ENCODE data around the gene REM2. TPM values are rescaled to one million over a fixed set of nuclear protein-coding genes. Genes with fewer than 3 reads are reported as not detected.

REM2 gene
- polyA plus RNA-seq, 1 donor (not counting 4 experiments of a cell fraction or from before 2014, with no cell fraction given), result 0.05 TPM

DNA sequence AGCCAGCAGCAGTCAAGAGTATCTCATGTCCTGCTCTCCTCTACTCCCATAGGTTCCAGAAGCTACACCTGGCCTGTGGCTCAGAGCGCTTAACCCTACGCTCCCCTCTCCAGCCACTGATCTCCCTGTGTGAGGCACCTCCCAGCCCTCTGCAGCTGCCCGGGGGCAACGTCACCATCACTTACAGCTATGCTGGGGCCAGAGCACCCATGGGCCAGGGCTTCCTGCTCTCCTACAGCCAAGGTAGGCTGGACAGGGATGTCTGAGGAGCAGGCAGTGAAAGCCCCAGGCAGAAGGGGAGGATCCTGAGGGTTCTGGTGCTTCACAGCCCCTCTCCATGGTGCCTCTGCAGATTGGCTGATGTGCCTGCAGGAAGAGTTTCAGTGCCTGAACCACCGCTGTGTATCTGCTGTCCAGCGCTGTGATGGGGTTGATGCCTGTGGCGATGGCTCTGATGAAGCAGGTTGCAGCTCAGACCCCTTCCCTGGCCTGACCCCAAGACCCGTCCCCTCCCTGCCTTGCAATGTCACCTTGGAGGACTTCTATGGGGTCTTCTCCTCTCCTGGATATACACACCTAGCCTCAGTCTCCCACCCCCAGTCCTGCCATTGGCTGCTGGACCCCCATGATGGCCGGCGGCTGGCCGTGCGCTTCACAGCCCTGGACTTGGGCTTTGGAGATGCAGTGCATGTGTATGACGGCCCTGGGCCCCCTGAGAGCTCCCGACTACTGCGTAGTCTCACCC, 7.8 kb upstream of the REM2 start:
- Histone ChIP-seq H3K4me2 (ENCODE audit: control insufficient read depth, extremely low read depth, insufficient read depth, low read depth, low read length) (no peak overlapping the region), H3K27me3 (ENCODE audit: control insufficient read depth, extremely low read depth, insufficient read depth, low read length) (no peaks in the 10 kb centered on the region), H3K27ac (ENCODE audit: control insufficient read depth, insufficient read depth, low read length) (no peak overlapping the region), H3K4me1 (ENCODE audit: control insufficient read depth, extremely low read depth, insufficient read depth, low read length) (peaks cover 20% of the 10 kb centered on the region), H3K4me3 (ENCODE audit: control insufficient read depth in 2 of 3, extremely low read depth in 1 of 3, insufficient read depth in 2 of 3, low read depth in 1 of 3, low read length in 3 of 3) (no peak overlapping the region), H3K36me3 (ENCODE audit: control insufficient read depth in 2 of 2, extremely low read depth in 1 of 2, insufficient read depth in 2 of 2, low read length in 2 of 2) (peaks cover 42 to 47% of the 10 kb centered on the region in 2 experiments), H3K79me2 (ENCODE audit: control insufficient read depth, insufficient read depth, low read length) (peaks cover 25% of the 10 kb centered on the region), H4K20me1 (ENCODE audit: control insufficient read depth, extremely low read depth, insufficient read depth, low read length) (no peaks in the 10 kb centered on the region), H3K9ac (ENCODE audit: control insufficient read depth, extremely low read depth, insufficient read depth, low read length) (no peak overlapping the region), H3K9me3 (ENCODE audit: control insufficient read depth, low read depth, low read length) (no peaks in the 10 kb centered on the region), H3K9me1 (ENCODE audit: control insufficient read depth, extremely low read depth, insufficient read depth, low read length) (no peaks in the 10 kb centered on the region), H2AFZ (ENCODE audit: control insufficient read depth, low read length) (no peak overlapping the region)
- TF ChIP-seq EZH2 (IDR thresholded peaks at IDR 0.05; ENCODE audit: low read length), result no peak
- TF ChIP-seq, protein P1, sequence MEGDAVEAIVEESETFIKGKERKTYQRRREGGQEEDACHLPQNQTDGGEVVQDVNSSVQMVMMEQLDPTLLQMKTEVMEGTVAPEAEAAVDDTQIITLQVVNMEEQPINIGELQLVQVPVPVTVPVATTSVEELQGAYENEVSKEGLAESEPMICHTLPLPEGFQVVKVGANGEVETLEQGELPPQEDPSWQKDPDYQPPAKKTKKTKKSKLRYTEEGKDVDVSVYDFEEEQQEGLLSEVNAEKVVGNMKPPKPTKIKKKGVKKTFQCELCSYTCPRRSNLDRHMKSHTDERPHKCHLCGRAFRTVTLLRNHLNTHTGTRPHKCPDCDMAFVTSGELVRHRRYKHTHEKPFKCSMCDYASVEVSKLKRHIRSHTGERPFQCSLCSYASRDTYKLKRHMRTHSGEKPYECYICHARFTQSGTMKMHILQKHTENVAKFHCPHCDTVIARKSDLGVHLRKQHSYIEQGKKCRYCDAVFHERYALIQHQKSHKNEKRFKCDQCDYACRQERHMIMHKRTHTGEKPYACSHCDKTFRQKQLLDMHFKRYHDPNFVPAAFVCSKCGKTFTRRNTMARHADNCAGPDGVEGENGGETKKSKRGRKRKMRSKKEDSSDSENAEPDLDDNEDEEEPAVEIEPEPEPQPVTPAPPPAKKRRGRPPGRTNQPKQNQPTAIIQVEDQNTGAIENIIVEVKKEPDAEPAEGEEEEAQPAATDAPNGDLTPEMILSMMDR (optimal IDR thresholded peaks at IDR 0.05 in 1 of 3, IDR thresholded peaks at IDR 0.05 in 1 of 3, conservative IDR thresholded peaks at IDR 0.05 in 1 of 3; ENCODE audit: extremely low read depth in 1 of 3, insufficient read depth in 2 of 3, low read length in 3 of 3), result no peak
- dilution Hi-C loops (cut with MboI; ENCODE audit: extremely low pct_ligation_motif_present, low sequenced_read_pairs), result no loop called here
- DNase-seq (ENCODE audit: low read depth, low spot score) (no peak), FAIRE-seq (no peak)

GRCh38 chr14:22875748-22876319, 7.2 kb upstream of the REM2 start:
- FAIRE-seq (no peak), DNase-seq (ENCODE audit: low read depth, low spot score) (no peak)
- dilution Hi-C loops (cut with MboI; ENCODE audit: extremely low pct_ligation_motif_present, low sequenced_read_pairs), result no loop called here
- no peaks in the 10 kb centered on the region for H3K9me1 ChIP-seq (ENCODE audit: control insufficient read depth, extremely low read depth, insufficient read depth, low read length)
- H3K36me3 ChIP-seq (ENCODE audit: control insufficient read depth in 2 of 2, extremely low read depth in 1 of 2, insufficient read depth in 2 of 2, low read length in 2 of 2), result peaks cover 42 to 47% of the 10 kb centered on the region in 2 experiments
- no peak overlapping the region for H3K4me3 ChIP-seq (ENCODE audit: control insufficient read depth in 2 of 3, extremely low read depth in 1 of 3, insufficient read depth in 2 of 3, low read depth in 1 of 3, low read length in 3 of 3)
- no peak overlapping the region for H3K4me2 ChIP-seq (ENCODE audit: control insufficient read depth, extremely low read depth, insufficient read depth, low read depth, low read length)
- H3K27ac ChIP-seq (ENCODE audit: control insufficient read depth, insufficient read depth, low read length), result no peak overlapping the region
- no peak overlapping the region for H2AFZ ChIP-seq (ENCODE audit: control insufficient read depth, low read length)
- peaks cover 25% of the 10 kb centered on the region for H3K79me2 ChIP-seq (ENCODE audit: control insufficient read depth, insufficient read depth, low read length)
- no peak for TF ChIP-seq EZH2 (IDR thresholded peaks at IDR 0.05; ENCODE audit: low read length)
- TF ChIP-seq, protein P1 (optimal IDR thresholded peaks at IDR 0.05 in 1 of 3, IDR thresholded peaks at IDR 0.05 in 1 of 3, conservative IDR thresholded peaks at IDR 0.05 in 1 of 3; ENCODE audit: extremely low read depth in 1 of 3, insufficient read depth in 2 of 3, low read length in 3 of 3), result no peak
- no peaks in the 10 kb centered on the region for H3K27me3 ChIP-seq (ENCODE audit: control insufficient read depth, extremely low read depth, insufficient read depth, low read length)
- H3K9me3 ChIP-seq (ENCODE audit: control insufficient read depth, low read depth, low read length), result no peaks in the 10 kb centered on the region
- peaks cover 14% of the 10 kb centered on the region for H3K4me1 ChIP-seq (ENCODE audit: control insufficient read depth, extremely low read depth, insufficient read depth, low read length)
- no peaks in the 10 kb centered on the region for H4K20me1 ChIP-seq (ENCODE audit: control insufficient read depth, extremely low read depth, insufficient read depth, low read length)
- H3K9ac ChIP-seq (ENCODE audit: control insufficient read depth, extremely low read depth, insufficient read depth, low read length), result no peak overlapping the region
